Body of pancreas (tissue), 4 donors: Measurements from ENCODE around the gene MCUR1.

Experiments used
- POLR2A ChIP-seq, 3 donors: fragments of 450-650 bp; IDR thresholded peaks; one replicate each; pipeline ENCODE4 v1.6.1; 2016; ENCODE audit warnings: antibody characterized with exemption in 3 of 3, mild to moderate bottlenecking in 2 of 3
- TF ChIP-seq, protein P1 (sequence below), 7 experiments: fragments of 450-650 bp in 4 of 7; fragments of 200-600 bp in 3 of 7; sonication (generic) in 3 of 7; IDR thresholded peaks; one replicate each; pipeline ENCODE4 v1.5.1; 2016 to 2019; ENCODE audit warnings: antibody characterized with exemption in 7 of 7

DNA sequence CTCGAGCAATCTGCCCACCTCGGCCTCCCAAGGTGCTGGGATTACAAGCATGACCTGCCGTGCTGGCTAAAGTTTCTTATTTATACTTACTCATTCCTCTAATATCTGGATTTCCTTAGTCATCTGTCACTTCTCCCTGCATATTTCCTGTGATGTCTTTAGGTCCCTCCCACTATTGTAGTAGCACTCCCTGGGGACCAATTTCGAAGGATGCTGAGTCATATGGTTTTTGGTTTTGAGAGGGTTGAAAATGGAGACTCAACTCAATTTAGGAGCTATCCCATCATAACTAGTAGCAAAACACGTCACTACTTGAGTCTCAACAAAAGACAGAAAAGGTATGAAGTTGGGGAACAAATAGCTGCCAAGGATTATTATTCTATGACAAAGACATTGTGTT lies 20.2 kb downstream of the MCUR1 start:
- TF ChIP-seq, protein P1, sequence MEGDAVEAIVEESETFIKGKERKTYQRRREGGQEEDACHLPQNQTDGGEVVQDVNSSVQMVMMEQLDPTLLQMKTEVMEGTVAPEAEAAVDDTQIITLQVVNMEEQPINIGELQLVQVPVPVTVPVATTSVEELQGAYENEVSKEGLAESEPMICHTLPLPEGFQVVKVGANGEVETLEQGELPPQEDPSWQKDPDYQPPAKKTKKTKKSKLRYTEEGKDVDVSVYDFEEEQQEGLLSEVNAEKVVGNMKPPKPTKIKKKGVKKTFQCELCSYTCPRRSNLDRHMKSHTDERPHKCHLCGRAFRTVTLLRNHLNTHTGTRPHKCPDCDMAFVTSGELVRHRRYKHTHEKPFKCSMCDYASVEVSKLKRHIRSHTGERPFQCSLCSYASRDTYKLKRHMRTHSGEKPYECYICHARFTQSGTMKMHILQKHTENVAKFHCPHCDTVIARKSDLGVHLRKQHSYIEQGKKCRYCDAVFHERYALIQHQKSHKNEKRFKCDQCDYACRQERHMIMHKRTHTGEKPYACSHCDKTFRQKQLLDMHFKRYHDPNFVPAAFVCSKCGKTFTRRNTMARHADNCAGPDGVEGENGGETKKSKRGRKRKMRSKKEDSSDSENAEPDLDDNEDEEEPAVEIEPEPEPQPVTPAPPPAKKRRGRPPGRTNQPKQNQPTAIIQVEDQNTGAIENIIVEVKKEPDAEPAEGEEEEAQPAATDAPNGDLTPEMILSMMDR (IDR thresholded peaks at IDR 0.05): no peak
- no peak for TF ChIP-seq POLR2A (IDR thresholded peaks at IDR 0.05)
